ENCODE data around the gene ERG.

ERG gene

DNA sequence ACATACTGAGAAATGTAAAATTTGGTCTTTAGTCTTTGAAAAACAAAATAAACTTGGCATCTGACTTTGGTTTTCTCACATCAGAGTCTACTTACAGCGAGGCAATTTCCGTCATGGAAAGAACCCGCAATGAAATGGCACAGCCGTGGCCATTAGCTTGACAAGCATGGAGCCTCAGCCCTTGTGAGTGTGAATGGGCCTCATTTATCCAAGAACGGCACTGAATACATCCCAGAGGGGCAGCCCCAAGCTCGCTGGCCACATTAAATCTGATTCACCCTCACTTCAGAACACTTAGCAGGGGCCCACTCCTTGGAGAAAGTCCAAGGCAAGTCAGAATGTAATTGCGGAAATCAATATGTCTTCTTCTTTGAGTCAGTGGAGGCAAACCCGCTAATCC is 64.8 kb downstream of the ERG start:
- no peak for DNase-seq (ENCODE audit: low spot score)

DNA sequence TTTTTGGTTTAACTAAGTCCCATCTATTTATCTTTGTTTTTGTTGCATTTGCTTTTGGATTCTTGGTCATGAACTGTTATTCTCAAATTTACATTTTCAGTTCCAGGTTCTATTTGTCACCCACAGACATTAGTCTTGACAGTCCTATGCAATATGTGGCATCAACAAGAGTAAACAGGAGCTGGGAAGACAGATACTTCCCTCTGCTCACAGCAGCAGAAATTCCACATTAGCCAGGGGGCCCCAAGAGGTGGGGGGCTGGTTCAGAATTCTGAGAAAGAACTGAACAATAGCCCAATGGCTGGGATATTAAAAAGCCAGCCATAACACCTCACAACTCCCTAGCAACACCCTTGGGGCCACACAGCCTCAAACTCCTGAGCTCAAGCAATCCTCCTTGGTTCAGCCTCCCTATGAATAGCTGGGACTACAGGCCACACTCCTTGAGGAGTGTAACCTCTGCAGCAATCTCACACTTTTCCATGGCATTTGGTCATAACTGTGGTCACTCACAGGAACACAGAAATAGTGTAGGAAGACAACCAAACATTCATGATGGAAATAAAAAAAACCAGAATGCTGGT is 67.8 kb downstream of the ERG start:
- DNase-seq (ENCODE audit: low spot score) = no peak

DNA sequence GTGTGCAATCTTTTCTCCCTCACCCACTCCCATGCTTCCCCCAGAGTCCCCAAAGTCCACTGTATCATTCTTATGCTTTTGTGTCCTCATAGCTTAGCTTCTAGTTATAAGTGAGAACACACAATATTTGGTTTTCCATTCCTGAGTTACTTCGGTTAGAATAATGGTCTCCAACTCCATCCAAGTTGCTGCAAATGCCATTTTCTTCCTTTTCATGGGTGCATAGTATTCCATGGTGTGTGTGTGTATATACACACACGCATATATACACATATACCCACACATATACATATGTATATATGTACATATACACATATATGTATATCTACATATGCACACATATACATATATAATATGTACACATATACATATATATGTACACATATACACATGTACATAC is 69.3 kb downstream of the ERG start:
- DNase-seq (ENCODE audit: low spot score) = no peak

DNA sequence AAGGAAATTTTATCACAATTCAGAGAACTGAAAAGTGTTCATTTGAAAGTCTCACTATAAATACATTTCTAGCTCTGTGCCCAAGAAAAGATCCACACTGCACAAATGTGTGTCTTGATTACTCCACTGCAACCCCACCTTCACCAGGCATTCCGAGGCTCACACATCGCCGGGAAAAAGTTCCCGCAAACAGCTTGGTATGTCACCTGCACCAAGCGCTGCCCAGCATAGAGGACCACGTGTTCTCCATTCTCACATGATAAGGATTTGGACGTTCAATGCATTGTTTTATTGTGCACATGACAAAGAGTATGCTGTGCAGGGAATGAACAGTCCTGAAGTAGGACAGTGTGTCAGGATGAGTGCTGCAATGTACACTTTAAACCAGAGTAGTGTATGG is 70.1 kb downstream of the ERG start:
- DNase-seq (ENCODE audit: low spot score) = no peak

DNA sequence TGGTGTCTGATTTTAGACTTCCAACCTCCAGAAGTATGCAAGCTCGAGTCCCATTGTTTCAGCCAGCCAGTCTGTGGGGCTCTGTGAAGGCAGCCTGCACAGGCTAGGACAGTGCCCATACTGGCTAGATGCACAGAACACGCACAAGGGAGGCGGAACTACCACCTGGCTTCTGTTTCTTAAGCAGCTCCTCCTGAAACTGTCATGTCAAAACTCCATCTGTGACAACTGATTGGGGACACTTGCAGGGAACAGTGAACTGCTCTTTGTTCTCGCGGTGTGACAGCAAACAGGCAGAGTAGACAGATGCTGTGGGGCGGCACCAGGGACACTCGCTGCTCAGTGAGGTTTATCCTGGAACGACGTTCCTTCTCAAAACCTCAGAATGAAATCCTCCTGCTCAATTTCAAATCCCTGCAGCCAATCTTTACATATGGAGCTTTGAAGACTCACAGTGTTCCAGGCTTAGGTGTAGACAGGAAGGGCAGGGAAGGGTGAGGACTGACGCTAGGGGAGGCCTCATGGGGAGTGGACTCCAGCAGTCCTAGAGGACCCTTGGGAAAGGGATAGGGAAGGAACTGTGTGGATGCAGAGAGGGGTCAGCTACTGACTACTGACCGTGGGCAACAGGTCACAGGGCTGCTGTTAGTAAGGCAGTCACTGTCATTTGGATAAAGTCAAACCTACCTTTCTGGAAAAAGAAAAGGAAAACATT is 73.8 kb downstream of the ERG start:
- no peak for DNase-seq (ENCODE audit: low spot score)

DNA sequence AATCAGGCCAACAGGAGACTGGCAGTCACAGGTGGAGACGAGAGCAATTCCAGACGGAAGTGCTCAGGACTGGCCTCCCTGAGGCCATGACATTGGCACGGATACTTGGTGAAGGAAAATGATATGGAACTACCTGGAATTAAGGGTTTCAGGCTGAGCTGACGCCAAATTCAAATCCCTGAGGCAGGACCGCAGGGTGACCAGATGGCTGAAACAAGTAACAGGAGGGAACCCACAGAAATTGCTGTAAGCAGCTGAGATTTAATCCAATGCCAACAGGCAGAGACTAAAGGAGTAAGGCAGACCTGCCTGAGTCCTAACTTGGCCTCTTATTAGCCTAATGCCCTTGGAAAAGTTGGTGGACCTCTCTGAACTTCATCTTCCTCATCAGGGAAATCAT is 76.2 kb downstream of the ERG start:
- DNase-seq (ENCODE audit: low spot score) = no peak

DNA sequence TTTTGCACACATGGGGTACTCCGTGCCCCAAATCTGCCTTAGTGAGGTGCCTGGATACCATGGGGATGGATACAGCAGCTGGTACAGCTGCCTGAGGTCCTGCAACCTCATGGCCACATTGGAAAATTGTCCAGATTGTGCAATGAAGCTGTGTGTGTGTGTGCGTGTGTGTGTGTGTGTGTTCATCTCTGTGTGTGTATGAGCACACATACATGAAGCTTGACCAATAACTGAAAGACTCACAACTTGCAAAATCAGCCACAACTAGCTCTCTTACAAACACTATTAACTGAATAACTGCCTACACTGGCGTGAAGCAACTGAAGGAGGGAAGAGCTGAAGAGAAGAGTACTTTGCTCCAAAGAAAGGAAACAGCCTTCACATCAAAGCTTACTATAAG is 78.1 kb downstream of the ERG start:
- DNase-seq (ENCODE audit: low spot score) = no peak

DNA sequence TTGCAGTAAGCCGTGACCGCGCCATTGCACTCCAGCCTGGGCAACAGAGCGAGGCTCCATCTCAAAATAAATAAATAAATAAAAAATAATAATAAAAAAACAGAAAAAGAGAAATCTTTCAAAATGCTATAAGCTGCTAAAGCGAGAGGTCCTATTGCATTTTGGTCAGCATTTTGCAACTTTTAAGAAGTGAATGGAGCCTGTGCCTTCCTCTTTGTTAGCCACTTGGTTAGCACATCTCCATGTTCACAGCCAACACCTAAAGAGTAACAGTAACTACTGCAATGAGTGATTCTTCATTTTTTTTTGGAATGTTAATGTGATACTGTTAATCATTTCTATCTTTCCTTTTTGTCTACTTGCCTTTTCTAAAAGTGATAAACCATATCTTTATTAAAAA is 80.6 kb downstream of the ERG start:
- DNase-seq (ENCODE audit: low spot score) = no peak

DNA sequence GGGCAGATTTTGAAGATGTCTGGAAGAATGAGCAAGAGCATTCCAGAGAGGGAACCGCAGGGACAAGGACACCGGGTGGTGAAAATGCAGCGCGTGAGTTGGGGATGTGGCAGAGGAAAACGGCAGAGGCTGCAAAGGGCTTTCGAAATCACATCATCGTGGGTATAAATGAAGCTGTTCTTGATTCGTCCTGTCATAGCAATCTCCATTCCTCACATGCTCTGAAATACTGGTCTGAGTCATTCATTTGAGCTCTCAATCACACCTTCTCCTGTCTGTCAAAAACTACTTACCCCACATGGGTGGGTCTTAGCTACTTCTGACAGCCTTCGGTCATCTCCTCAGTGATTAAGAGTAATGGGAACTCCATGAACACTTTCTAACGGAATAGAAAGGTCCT is 81.5 kb downstream of the ERG start:
- DNase-seq (ENCODE audit: low spot score) = no peak

DNA sequence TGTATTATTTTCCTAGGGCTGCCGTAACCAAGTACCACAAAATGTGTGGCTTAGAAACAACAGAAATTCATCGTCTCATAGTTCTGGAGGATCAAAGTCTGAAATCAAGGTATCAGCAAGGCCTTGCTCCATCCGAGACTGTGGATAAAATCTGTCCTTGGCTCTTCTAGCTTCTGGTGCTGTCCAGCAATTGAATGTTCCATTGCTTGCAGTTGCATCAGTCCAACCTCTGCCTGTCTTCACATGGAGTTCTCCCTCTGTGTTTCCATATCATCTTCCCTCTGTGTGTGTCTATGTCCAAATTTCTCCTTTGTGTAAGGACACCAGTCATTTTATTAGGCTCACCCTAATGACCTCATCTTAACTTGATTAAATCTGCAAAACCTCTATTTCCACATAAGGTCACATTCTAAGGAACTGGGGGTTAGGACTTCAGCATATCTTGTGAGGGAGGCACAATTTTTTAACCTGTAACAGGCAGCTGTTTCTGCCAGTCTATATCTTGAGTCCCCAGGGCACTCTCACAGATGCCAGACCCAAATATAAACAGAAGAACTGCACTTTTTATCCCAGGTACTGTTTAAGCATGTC is 84.2 kb downstream of the ERG start:
- no peak for DNase-seq (ENCODE audit: low spot score)

DNA sequence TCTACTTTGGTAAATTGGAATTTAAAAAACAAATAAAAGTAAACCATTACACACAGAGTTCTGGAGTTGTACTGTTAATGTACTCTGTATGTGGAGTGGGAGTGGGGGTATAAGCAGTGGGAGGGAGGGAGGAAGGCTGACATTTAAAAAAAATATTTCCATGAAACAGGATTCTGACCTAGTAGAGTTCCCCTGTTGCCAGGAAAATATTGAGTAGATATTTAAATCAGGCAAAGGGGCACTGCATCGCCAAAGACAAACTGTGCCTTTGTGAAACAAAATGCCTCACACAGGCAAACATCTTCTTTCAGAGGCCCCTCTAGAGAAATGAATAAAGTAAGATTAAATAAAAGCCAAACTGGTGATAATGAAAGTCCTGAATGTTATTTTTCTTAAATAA is 87.8 kb downstream of the ERG start:
- DNase-seq (ENCODE audit: low spot score) = no peak

DNA sequence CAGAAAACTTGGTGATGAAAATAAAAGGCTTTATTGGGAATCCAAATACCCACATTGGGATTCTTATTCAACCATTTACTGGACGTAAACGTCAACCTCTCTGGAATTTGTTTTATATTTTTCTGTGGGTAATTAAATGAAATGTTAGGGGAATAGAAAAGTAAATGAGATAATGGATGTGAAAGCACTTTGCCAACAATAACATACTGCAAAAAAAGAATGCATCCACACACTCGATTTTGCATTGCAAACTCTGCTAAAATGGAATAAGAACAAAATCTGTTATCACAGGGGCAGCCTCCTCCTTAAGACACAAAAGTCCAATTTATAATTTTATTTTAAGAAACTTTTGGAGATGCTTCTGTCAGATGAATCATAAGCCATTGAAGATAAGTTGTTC is 88.4 kb downstream of the ERG start:
- no peak for DNase-seq (ENCODE audit: low spot score)

DNA sequence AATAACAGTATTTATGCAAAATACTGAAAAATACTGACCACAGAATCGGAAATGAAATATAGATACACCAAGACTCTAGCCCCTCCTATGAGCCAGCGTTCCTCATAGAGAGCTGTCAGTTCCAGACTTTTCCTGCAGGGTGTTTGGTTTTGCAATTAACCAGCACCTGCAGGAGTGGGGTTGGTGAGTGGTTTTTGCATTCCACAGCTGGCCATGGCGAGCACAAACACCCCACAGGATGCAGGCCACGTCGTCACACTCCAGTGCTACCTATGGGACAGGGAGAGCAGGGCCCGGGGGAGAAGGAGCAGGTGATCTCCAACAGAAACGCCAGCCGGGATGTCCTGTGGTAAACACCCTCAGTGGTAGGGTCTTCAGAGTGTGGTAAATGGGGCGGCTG is 94.1 kb downstream of the ERG start:
- no peak for DNase-seq (ENCODE audit: low spot score)

DNA sequence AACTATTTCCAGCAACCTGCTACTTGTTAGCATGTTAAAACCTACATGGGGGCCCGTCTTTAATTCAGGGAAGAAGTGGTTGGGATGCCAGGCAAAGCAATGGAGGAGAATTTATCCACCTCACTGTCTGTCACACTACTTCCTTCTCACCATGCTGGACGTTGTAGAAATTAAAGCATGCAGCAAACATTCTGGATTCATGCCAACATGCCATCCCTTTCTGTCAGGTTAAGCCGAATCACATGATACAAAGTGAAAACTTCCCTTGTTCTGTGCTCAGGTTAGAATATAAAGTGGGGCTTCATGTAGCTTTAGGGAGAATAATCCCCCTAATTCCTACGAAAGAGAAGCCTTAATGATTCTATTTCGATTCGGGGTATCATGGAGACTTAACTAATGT is 95.5 kb downstream of the ERG start:
- no peak for DNase-seq (ENCODE audit: low spot score)

DNA sequence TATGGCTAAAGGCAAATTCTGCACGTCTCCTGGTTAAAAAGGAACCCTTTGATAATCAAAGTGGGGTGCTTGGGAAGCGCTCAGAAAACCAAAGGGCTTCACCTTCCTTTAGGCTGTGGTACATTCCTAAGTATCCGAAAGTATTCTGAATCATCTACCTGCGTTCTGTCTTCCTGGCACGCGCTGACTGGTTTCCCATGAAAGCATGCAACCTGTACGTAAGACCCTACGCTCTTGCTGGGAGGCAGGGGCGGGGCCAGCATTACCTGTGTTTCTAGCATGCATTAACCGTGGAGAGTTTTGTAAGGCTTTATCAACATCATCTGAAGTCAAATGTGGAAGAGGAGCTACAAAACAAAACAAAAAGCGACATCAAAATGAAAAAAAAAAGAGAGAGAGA is 96.0 kb downstream of the ERG start:
- no peak for DNase-seq (ENCODE audit: low spot score)

DNA sequence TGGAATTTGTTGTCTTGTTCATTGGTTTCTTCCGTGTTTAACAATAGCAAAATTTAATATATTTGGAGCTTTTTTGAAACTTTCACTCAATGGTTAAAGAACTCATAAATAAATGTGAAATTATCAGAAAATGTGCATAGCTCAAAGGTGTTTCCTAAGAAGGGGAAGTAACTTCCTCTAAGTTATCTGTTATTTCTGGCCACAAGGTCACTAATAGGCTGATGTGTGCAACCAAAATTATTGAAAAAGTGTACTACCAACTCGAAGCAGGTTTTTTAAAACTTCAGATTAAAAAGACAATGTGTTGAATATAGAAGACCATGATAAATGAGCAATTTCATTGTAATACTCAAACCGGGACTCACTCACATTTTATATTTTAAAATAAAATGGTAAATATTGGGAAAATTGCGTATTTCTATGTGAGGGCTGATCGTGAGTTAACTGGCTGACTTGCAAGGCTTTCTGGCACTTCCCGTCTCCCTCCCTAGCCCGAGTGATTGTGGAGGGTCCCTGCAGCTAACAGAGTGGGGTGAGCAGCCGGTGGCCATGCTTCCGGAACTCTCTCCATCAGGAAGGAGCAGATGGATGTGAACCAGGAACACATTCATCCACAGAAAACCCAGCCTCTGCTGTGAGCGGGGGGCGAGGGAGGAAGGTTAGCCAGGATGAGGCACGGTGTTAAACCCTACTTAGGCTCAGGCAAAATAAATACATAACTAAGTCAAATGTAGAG is 96.9 kb downstream of the ERG start:
- no peak for DNase-seq (ENCODE audit: low spot score)

DNA sequence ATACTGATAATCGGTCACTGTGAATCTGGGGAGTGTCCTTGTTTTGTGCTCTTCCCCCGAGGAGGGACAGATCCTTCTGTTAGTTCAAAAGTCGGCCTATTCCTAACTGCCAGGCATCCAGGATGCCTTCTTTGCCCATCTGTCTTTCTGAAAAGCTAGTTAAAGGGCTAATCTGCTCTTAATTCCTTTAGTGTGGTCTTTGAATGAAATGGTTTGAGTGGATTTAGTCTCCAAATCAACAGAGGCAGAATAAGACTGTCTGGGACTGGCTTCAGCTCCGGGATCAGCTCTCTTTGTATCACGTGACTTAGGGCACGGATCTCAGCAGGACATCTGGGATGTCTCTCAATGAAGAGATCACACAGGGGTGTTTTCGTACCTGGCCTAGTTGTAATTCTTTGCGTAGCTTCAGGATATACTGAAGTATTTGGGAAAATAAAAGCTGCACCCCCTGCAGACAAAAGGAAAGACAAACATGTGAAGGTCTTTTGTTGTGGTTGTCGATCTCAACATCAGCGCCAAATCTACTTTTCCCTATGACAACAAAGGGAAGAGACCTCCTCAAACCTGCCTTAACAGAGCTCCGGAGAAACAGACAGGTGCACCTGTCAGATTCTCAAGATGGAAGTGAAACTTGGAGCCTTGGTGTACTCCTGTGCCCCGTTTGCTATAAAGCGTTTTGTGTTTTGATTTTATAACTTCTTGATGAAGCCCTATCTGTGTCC is 97.9 kb downstream of the ERG start:
- DNase-seq (ENCODE audit: low spot score) = no peak

DNA sequence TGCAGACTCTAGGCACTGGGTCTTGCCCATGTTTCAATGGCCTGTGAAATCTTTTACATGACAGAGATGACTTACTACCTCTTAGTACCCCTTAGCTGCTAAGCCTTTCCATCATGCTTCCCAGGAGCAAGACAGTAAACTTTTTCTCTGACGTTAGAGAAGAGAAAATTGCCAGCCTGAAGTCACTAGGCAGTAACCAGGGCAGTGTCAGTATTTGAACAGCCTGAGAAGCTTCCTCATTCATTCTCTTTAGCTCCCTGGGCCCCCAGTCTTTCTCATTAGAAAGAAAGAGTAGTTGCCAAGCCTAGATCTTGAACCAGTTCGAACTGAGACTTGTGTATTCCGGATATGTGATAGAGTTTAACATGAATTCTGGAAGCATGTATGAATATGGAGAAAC is 99.2 kb downstream of the ERG start:
- DNase-seq (ENCODE audit: low spot score) = no peak

DNA sequence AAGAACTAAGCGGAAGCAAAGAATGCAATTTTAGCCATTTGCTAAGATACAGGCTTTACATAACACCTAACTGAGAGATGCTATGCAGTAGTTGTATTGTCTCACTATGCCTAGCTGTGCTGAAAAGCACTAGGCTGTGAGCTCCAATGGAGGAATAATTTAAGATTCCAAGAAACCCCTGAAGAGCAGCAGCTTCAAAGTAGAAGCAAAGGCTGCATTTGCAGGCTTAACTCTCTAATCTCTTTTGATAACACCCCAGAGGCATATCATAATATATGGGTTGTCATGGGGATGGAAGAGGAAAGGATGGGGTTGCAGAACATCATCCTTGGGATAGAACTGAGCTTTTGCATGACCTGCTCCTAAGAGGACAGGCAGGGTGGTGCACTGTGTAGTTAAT is 102.0 kb downstream of the ERG start:
- no peak for DNase-seq (ENCODE audit: low spot score)

DNA sequence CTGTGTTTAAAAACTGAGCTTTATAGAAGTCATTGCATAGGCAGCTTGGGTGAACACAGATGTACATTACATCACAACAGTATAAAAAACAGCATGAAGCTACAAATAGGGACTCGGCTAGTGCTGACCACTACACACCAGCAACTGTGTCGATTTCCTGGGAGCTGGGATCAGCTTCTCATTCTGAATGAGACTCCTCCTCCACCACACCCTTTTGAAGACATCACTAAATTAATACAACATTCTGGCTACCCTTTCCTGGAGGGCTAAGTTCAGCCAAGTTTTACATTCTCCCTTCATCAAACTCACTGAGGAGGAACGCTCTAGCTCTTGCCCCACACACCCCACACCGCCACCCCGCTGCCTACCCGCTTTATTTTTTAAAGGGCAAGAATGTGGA is 102.7 kb downstream of the ERG start:
- DNase-seq (ENCODE audit: low spot score) = no peak

DNA sequence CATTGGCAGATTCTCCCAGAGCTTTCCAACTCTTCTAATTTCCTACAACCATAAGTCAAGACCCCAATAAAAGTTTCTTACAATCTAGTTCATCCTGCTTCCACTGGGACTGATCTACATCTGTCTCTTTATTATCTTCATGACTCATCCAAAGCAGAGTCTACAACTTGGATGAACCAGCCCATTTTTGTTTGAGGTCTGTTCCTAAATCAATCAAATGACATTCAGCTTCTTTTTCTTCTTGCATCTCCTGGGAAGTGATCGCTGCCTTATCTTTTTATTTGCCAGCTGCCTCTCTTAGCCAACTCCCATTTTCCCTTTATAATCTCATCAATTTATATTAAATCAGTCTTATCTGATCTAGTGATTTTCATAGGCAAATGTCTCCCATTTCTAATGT is 105.6 kb downstream of the ERG start:
- no peak for DNase-seq (ENCODE audit: low spot score)

DNA sequence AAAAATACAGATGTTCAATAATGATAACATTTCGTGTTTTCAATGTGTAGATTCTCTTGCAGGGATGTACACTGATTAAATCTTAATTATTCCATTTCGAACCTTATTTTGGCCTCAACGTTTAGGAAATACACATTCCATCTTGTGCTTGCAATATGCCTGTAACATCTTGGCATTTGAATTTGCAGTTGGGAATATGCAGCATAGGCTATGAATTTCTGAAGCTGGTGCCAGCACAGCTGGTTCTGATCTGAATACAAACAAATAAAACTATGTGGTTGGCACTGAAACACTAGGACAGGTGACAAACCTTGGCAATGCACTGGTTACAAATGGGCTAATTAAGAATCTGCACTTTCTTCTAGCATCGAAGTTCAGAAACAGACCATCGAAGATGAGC is 108.4 kb downstream of the ERG start:
- DNase-seq (ENCODE audit: low spot score) = no peak

DNA sequence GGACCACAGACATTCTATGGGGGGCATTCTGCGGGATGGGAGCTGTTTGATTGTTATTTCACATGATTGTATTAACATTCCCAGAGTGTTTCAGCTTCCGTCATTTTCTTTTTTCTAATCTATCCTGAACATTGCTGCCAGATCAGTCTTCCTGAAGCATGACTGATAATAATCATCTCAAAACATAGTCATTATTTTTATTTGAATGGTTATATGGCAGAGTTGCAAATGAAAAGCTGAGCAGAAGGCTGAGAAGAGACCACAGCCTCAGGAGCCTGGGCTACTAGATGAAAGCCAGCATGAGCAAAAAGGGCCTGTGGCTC is 109.0 kb downstream of the ERG start:
- DNase-seq (ENCODE audit: low spot score) = no peak

All from AG08396 (cell line).